Smooth muscle cell (in vitro differentiated cells): ENCODE data around the gene CAMK2D. TPM values are rescaled to one million over a fixed set of nuclear protein-coding genes. Genes with fewer than 3 reads are reported as not detected.

Experiments
- DNase-seq: peaks from one replicate; lab custom pipeline; 2025; ENCODE audit not compliant: unreplicated experiment; lab: John Stamatoyannopoulos, UW
- H2AFZ ChIP-seq: fragments of 200-600 bp; sonication (generic); 2 replicates; pipeline ENCODE4 v1.6.0; 2016; ENCODE audit warnings: antibody characterized with exemption, low read depth, mild to moderate bottlenecking
- H3F3A ChIP-seq: fragments of 200-600 bp; sonication (generic); 2 replicates; pipeline ENCODE4 v1.6.0; 2017; ENCODE audit warnings: antibody characterized with exemption, low read depth
- H3K27ac ChIP-seq: fragments of 200-600 bp; sonication (generic); 2 replicates; pipeline ENCODE4 v1.5.1; 2016; ENCODE audit warnings: low read depth, mild to moderate bottlenecking
- H3K27me3 ChIP-seq: fragments of 200-600 bp; sonication (generic); 2 replicates; pipeline ENCODE4 v1.6.1; 2016; ENCODE audit warnings: low read depth, mild to moderate bottlenecking
- H3K36me3 ChIP-seq: fragments of 200-600 bp; sonication (generic); 2 replicates; pipeline ENCODE4 v1.5.1; 2016; ENCODE audit warnings: low read depth
- H3K4me1 ChIP-seq: fragments of 200-600 bp; sonication (generic); 2 replicates; pipeline ENCODE4 v1.5.1; 2016; ENCODE audit warnings: low read depth
- H3K4me2 ChIP-seq: fragments of 200-600 bp; sonication (generic); 2 replicates; pipeline ENCODE4 v1.6.0; 2016; ENCODE audit warnings: mild to moderate bottlenecking
- H3K4me3 ChIP-seq: fragments of 200-600 bp; sonication (generic); 2 replicates; pipeline ENCODE4 v1.5.1; 2016; ENCODE audit warnings: mild to moderate bottlenecking
- H3K79me2 ChIP-seq: fragments of 200-600 bp; sonication (generic); 2 replicates; pipeline ENCODE4 v1.6.0; 2016; ENCODE audit warnings: low read depth, mild to moderate bottlenecking
- H3K9ac ChIP-seq: fragments of 200-600 bp; sonication (generic); 2 replicates; pipeline ENCODE4 v1.6.0; 2016; ENCODE audit warnings: low read depth
- H3K9me3 ChIP-seq: fragments of 200-600 bp; sonication (generic); replicated peaks from 2 replicates; pipeline ENCODE4 v1.5.1; 2016; ENCODE audit warnings: low read depth
- H4K20me1 ChIP-seq: fragments of 200-600 bp; sonication (generic); 2 replicates; pipeline ENCODE4 v1.6.0; 2016; ENCODE audit warnings: low read depth
- CTCF ChIP-seq: fragments of 200-600 bp; sonication (generic); IDR thresholded peaks from 2 replicates; pipeline ENCODE4 v1.5.1; 2017; ENCODE audit warnings: borderline replicate concordance, mild to moderate bottlenecking, antibody characterized with exemption; ENCODE audit not compliant: insufficient read depth, poor library complexity, severe bottlenecking
- WGBS: methylation state at CpG from one replicate; pipeline ENCODE4 v1.1.7; 2016; ENCODE audit warnings: low lambda C conversion rate; 5-methylcytosine and 5-hydroxymethylcytosine counted together
- polyA plus RNA-seq: library from polyadenylated mRNA; unstranded; fragments of >200 nt; fragmentation: Nextera tagmentation; extraction: Ambion mirVana; gene quantifications from 2 replicates; pipeline ENCODE4 v1.2.1, GENCODE V29; 2016
- total RNA-seq: library from RNA; depleted of rRNA; stranded (reverse); fragments of >200 nt; gene quantifications from 2 replicates; pipeline ENCODE4 v1.2.3, GENCODE V29; 2014

The CAMK2D gene
- total and polyA plus RNA-seq, 2 experiments from 2014 or later: 17.2 to 36.0 TPM

- H4K20me1 ChIP-seq: peaks cover 21% of the 10 kb centered on the region
- H3F3A ChIP-seq: no peaks in the 10 kb centered on the region
- no peaks in the 10 kb centered on the region for H3K36me3 ChIP-seq
- H3K4me2 ChIP-seq: no peak overlapping the region
- H3K27ac ChIP-seq: no peak overlapping the region
- H2AFZ ChIP-seq: no peak overlapping the region
- no peak overlapping the region for H3K9ac ChIP-seq
- no peak for TF ChIP-seq CTCF
- peaks cover 9% of the 10 kb centered on the region for H3K79me2 ChIP-seq
- DNase-seq: no peak
- H3K4me3 ChIP-seq: no peak overlapping the region
- no peaks in the 10 kb centered on the region for H3K27me3 ChIP-seq
- 95% methylated on average over 1 of the region's 1 CpG for WGBS
- no peaks in the 10 kb centered on the region for H3K4me1 ChIP-seq
- H3K9me3 ChIP-seq: no peaks in the 10 kb centered on the region
These were observed 87.3 kb downstream of the CAMK2D start for GRCh38 chr4:113674251-113674650.

DNA sequence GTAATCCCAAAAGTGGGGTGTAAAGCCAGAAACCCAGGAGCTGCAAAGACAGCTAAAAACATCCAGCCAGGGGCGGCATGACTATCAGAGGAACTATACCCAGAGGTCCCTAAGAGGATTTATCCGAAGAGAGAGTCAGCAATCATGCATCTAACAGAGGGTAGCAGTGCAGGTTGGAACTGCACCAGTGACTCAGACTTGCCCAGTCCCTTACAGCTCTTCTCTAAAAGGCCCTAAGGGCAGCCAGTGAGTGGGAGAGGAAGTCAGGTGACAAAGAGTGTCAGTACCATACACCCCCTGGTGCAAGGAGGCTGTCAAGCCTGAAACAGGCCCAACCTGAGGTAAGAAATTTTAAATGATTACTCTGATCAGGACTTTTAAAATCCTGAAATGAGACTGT lies 88.1 kb downstream of the CAMK2D start:
- Histone ChIP-seq H3K4me3 (no peak overlapping the region), H2AFZ (no peak overlapping the region), H3K79me2 (peaks cover 9% of the 10 kb centered on the region), H3K36me3 (no peaks in the 10 kb centered on the region), H3K4me1 (no peaks in the 10 kb centered on the region), H3K4me2 (no peak overlapping the region), H3K9ac (no peak overlapping the region), H3K27ac (no peak overlapping the region), H4K20me1 (peaks cover 21% of the 10 kb centered on the region), H3K9me3 (no peaks in the 10 kb centered on the region), H3K27me3 (no peaks in the 10 kb centered on the region), H3F3A (no peaks in the 10 kb centered on the region)
- DNase-seq: no peak
- WGBS: 82% methylated on average over 2 of the region's 2 CpGs
- TF ChIP-seq CTCF: no peak

DNA sequence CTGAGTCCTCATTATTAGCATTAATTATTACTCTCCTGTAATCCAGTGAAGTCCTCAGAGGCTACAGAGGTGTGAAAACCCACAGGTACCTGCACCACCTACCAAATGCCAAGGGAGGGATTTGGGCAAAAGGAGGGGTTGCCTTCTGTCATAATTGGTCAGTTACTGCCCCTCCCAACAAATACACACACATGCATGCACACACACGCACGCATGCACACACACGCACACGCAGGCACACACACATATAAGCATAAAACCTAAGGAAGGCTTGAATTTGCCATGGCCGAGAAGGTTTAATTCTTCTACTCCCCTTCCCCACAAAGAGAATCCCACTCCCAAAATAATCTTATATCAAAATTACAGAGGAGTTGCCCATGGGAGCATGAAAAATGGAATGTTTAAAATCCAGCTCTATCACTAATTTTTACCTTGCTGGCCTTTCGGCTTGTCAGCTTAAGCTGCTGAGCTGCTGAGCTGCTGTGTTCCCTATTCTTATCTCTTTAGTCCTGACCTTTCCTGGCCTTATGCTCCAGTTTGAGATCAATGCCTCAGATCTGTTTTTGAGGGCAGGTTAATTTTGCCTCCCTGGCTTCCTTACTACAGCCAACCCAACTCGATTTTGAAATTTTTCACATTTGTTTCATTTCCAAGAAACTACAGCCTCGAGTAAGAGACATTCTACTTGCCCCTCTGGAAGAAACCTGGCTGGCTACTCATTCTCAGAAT lies 95.0 kb downstream of the CAMK2D start:
- Histone ChIP-seq H3K27ac (no peak overlapping the region), H3K9me3 (no peaks in the 10 kb centered on the region), H3K9ac (no peak overlapping the region), H3K4me3 (no peak overlapping the region), H3K27me3 (no peaks in the 10 kb centered on the region), H3K4me1 (no peaks in the 10 kb centered on the region), H2AFZ (no peak overlapping the region), H3K79me2 (peaks cover 9% of the 10 kb centered on the region), H4K20me1 (peaks cover 12% of the 10 kb centered on the region), H3K4me2 (no peak overlapping the region), H3K36me3 (no peaks in the 10 kb centered on the region), H3F3A (no peaks in the 10 kb centered on the region)
- TF ChIP-seq CTCF: no peak
- 95% methylated on average over 8 of the region's 8 CpGs for WGBS
- DNase-seq: no peak

DNA sequence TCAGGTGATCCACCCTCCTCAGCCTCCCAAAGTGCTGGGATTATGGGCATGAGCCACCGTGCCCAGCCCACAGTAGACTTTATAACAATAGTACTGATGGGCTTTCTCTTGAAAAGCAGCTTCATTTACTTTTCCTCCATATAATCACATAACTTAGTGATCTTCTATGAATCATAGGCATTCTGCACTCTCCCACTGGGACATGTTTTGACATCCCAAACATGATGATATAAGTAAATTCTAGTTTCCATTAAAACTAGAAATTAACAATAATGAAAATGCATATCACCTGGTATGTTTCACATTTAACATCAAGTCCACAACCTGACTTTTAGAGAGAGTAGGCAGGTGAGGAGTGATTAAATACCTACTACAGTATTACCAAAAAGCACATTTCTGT lies 96.5 kb downstream of the CAMK2D start:
- DNase-seq: no peak
- 86% methylated on average over 1 of the region's 1 CpG for WGBS
- no peak overlapping the region for H3K9ac ChIP-seq
- no peak overlapping the region for H3K4me3 ChIP-seq
- H3K9me3 ChIP-seq: no peaks in the 10 kb centered on the region
- peaks cover 8% of the 10 kb centered on the region for H4K20me1 ChIP-seq
- H3K36me3 ChIP-seq: no peaks in the 10 kb centered on the region
- H3K4me2 ChIP-seq: no peak overlapping the region
- H3F3A ChIP-seq: no peaks in the 10 kb centered on the region
- TF ChIP-seq CTCF: no peak
- H3K27ac ChIP-seq: no peak overlapping the region
- H3K27me3 ChIP-seq: no peaks in the 10 kb centered on the region
- H2AFZ ChIP-seq: no peak overlapping the region
- peaks cover 5% of the 10 kb centered on the region for H3K79me2 ChIP-seq
- H3K4me1 ChIP-seq: no peaks in the 10 kb centered on the region
